LNCaP clone FGC (cell line): ENCODE data around the gene EDN2.
A peak's percentile ranks its signal among the peaks of the same experiment; 100 is the strongest.

ENCODE experiments used
- DNase-seq: peaks from one replicate; pipeline ENCODE4 v3.0.0-alpha.2; 2011; ENCODE audit warnings: low read depth
- H3K4me3 ChIP-seq: 2 replicates; pipeline ENCODE4 v1.5.1; 2011; ENCODE audit warnings: mild to moderate bottlenecking, low read depth, low read length, control low read depth
- TF ChIP-seq, protein P1 (sequence below): IDR thresholded peaks from 2 replicates; pipeline ENCODE4 v1.5.1; 2012; ENCODE audit warnings: mild to moderate bottlenecking; ENCODE audit not compliant: control insufficient read depth, insufficient read depth; ENCODE audit errors: extremely low read depth

EDN2 gene

DNA sequence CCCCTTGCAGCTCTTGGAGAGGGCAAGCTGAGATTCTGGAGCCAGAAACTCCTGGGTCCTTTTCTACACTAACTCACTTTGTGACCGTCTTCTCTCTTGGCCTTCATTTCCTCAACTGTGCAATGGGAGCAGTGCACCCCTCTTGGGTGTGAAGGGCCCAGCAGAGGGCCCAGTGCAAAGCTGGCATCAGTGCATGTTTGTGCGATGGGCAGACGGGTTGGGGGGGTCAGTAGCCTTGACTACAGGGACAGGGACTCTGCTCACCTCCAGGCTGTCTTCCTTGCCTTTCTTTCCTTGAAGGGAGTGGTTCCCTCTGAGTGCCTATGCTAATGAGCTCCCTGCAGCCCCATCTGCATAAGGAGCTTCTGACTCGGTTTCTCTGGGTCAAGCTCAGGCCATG, 51.0 kb downstream of the EDN2 start:
- TF ChIP-seq, protein P1, sequence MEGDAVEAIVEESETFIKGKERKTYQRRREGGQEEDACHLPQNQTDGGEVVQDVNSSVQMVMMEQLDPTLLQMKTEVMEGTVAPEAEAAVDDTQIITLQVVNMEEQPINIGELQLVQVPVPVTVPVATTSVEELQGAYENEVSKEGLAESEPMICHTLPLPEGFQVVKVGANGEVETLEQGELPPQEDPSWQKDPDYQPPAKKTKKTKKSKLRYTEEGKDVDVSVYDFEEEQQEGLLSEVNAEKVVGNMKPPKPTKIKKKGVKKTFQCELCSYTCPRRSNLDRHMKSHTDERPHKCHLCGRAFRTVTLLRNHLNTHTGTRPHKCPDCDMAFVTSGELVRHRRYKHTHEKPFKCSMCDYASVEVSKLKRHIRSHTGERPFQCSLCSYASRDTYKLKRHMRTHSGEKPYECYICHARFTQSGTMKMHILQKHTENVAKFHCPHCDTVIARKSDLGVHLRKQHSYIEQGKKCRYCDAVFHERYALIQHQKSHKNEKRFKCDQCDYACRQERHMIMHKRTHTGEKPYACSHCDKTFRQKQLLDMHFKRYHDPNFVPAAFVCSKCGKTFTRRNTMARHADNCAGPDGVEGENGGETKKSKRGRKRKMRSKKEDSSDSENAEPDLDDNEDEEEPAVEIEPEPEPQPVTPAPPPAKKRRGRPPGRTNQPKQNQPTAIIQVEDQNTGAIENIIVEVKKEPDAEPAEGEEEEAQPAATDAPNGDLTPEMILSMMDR, result no peak
- DNase-seq, result no peak
- H3K4me3 ChIP-seq, result no peak overlapping the region

DNA sequence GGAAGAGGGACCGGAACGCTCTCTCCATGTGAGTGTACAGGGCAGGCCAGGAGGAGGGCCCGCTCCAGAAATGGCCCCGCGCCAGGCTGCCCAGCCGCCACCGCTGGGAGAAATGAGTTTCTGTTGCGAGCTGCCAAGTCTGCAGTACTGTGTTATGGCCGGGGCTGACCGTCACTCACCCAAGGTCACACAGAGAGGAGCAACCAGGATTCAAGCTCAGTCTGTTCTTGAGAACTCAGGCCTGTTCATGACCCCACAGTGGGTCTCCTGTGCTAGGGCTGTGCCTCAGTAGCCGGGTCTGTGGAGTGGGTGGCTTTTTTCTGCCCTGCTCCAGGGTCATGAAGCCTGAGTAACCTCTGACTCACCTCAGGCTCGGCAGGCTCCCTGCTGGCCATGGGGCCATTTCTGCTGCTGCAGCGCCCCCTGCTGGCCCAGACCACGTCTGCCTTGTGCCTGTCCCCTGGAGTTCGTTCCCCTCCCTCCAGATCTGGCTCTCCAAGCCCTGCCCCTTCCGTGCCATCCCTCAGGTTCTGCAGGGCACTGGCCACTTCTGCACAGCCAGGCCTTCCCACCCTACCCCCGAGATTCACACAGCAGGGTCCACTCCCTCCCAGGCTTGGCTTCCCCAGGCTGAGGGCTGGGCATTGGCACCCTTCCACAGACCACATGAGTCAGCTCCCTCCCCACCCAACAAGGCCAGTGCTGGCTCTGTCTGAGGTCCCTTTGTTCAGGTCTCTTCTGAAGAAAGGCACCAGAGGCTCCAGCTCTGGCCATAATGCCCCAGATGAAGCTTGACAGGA, 51.8 kb downstream of the EDN2 start:
- no peak overlapping the region for H3K4me3 ChIP-seq

DNA sequence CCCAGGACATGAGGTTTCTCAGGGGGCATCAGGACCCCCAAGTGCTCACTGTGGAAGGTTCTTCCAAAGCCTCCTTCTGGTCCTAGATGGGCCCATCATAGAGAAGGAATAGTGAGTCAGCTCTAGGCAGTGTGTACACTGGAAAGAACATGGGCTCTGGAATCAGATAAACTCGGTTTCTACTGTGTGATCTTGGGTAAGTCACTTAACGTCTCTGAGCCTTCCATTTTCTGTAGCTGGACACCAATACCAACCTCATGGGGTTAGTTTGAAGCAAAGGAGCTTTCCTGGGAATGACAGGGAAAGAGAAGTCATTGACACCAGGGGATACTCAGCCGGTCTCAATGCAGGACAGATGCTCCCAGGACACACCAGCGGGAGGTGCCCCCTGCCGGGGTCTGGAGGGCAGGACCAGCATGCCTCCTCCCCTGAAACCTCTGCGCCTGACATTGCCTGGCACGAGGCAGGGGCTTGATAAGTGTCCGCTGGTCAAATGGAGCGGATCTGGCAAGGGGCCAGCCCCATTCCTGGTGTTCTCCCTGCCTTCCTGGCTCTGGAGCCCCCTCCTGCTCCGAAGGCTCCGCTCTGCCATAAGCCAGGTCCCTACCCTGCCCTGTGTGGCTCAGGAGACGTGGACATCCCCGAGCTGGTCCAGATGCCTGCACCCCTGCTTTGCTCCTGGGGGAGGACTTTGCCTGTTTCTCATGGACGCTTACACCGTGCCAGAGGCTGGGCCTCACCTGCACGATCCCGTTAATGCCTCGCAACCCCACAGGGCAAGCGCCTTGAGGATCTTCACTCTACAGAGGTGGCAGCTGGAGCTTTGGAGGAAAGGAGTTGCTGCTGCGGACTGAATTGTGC, 52.8 kb downstream of the EDN2 start:
- TF ChIP-seq, protein P1, result no peak
- no peak for DNase-seq
- H3K4me3 ChIP-seq, result no peak overlapping the region

More for the DNA sequence above, 51.8 kb downstream of the EDN2 start:
- peak; percentile 56 for DNase-seq
- TF ChIP-seq, protein P1, result peak; percentile 93

DNA sequence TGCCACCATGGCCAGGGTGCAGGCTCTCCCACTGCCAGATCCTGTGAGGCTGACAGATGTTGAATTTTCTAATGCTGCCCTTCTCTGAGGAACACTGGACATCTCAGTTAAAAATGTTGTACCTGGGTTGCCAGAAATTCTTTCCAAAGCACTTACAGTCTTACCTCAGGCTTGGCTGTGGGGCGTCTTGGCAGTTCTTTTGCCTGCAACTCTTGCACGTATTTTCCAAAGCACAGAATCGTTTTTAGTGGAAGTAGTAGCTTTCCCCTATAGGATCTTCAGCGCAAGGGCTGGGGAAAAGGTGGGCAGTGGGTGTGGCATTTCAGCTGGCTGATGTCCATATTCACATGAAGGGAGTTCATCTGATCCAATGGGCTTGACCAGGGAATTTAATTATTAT, 53.9 kb downstream of the EDN2 start:
- no peak for DNase-seq

DNA sequence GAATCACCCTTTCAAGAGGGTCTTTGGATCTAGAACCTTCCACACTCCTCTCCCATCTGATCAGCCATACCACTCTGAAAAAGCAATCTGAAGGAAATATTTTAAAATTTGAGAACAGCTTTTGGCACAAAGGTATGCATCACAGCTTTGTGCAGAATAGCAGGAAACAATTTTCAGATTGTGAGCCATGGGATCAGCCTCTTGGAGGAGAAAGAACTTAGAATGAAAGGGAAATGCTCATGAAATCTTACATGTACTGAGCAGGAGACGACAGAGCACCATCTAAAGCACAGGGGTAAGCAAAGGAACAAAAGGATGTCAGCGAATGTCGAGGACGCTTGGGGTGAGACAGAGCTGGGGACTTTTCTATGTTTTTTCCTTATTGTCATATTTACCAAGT, 54.4 kb downstream of the EDN2 start:
- DNase-seq, result no peak
- H3K4me3 ChIP-seq, result no peak overlapping the region
- TF ChIP-seq, protein P1, result no peak

More for the DNA sequence above, 53.9 kb downstream of the EDN2 start:
- TF ChIP-seq, protein P1, result no peak
- no peak overlapping the region for H3K4me3 ChIP-seq

DNA sequence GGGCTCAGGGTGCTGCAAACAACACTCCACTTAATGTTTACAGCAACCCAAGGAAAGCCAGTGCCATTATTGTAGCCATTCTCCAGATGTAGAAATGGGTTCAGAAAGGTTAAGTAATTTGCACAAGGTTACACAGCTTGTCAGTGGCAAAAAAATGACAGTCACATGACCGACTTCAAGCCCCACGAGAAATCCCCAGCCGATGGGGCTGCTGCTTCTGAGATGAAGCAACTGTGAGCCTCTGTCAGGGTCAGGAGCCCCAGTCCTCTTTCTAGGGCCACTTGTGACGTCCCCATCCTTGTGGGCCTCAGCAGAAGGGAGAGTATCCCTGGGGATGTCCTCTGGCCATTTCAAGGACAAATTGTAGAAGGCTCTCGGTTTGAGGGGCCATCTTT, 54.8 kb downstream of the EDN2 start:
- no peak overlapping the region for H3K4me3 ChIP-seq
- TF ChIP-seq, protein P1, result no peak
- no peak for DNase-seq
